Fibroblast of villous mesenchyme (primary cell): ENCODE data around the gene PPP4R4. TPM values are rescaled to one million over a fixed set of nuclear protein-coding genes. Genes with fewer than 3 reads are reported as not detected.
"Not testable (repeated sequence)": the region's sequence is repeated elsewhere in the genome, so short reads cannot be mapped to it uniquely, and the experiment has no call there.

Source experiments
- DNase-seq: peaks from one replicate; pipeline ENCODE4 v3.0.0-alpha.2; 2010; ENCODE audit warnings: low read depth
- H3K4me3 ChIP-seq: 2 replicates; pipeline ENCODE4 v1.5.1; 2011; ENCODE audit warnings: low read depth, mild to moderate bottlenecking, low read length
- total RNA-seq: library from RNA; depleted of rRNA; stranded (reverse); fragments of >200 nt; gene quantifications from 2 replicates; pipeline ENCODE4 v1.2.3, GENCODE V29; 2012
- TF ChIP-seq, protein P1 (sequence below): IDR thresholded peaks from 2 replicates; pipeline ENCODE4 v1.5.1; 2012; ENCODE audit warnings: low read depth, mild to moderate bottlenecking, low read length; ENCODE audit not compliant: insufficient read depth

The PPP4R4 gene
- total RNA-seq, 1 donor, result 0.43 TPM

- TF ChIP-seq, protein P1, sequence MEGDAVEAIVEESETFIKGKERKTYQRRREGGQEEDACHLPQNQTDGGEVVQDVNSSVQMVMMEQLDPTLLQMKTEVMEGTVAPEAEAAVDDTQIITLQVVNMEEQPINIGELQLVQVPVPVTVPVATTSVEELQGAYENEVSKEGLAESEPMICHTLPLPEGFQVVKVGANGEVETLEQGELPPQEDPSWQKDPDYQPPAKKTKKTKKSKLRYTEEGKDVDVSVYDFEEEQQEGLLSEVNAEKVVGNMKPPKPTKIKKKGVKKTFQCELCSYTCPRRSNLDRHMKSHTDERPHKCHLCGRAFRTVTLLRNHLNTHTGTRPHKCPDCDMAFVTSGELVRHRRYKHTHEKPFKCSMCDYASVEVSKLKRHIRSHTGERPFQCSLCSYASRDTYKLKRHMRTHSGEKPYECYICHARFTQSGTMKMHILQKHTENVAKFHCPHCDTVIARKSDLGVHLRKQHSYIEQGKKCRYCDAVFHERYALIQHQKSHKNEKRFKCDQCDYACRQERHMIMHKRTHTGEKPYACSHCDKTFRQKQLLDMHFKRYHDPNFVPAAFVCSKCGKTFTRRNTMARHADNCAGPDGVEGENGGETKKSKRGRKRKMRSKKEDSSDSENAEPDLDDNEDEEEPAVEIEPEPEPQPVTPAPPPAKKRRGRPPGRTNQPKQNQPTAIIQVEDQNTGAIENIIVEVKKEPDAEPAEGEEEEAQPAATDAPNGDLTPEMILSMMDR, result no peak
- no peak overlapping the region for H3K4me3 ChIP-seq
- DNase-seq, result no peak
Measured at GRCh38 chr14:94239406-94239805, 65.3 kb downstream of the PPP4R4 start.

- TF ChIP-seq, protein P1, result no peak
- DNase-seq, result no peak
Measured at GRCh38 chr14:94244182-94244581, 70.1 kb downstream of the PPP4R4 start.

DNA sequence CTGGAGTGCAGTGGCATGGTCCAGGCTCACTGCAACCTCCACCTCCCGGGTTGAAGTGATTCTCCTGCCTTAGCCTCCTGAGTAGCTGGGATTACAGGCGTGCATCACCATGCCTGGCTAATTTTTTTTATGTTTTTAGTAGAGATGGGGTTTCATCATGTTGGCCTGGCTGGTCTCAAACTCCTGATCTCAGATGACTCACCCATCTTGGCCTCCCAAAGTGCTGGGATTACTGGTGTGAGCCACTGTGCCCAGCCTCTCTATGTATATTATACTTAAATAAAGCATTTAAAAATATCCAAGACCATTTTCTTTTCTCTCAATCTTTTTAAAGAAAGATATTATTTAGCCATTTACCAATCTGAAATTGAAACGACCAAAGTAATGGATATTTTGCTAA lies 90.1 kb downstream of the PPP4R4 start:
- H3K4me3 ChIP-seq, DNase-seq: not testable (repeated sequence)

More at GRCh38 chr14:94244182-94244581, 70.1 kb downstream of the PPP4R4 start:
- no peak overlapping the region for H3K4me3 ChIP-seq

GRCh38 chr14:94267352-94267751 lies 93.2 kb downstream of the PPP4R4 start:
- no peak for DNase-seq
- H3K4me3 ChIP-seq, result no peak overlapping the region
- TF ChIP-seq, protein P1, result no peak

GRCh38 chr14:94268582-94268981 lies 94.5 kb downstream of the PPP4R4 start:
- not testable (repeated sequence) for H3K4me3 ChIP-seq, DNase-seq

- TF ChIP-seq, protein P1, result no peak
- H3K4me3 ChIP-seq, result no peak overlapping the region
- DNase-seq, result no peak
Measured at GRCh38 chr14:94269156-94269555, 95.0 kb downstream of the PPP4R4 start.

DNA sequence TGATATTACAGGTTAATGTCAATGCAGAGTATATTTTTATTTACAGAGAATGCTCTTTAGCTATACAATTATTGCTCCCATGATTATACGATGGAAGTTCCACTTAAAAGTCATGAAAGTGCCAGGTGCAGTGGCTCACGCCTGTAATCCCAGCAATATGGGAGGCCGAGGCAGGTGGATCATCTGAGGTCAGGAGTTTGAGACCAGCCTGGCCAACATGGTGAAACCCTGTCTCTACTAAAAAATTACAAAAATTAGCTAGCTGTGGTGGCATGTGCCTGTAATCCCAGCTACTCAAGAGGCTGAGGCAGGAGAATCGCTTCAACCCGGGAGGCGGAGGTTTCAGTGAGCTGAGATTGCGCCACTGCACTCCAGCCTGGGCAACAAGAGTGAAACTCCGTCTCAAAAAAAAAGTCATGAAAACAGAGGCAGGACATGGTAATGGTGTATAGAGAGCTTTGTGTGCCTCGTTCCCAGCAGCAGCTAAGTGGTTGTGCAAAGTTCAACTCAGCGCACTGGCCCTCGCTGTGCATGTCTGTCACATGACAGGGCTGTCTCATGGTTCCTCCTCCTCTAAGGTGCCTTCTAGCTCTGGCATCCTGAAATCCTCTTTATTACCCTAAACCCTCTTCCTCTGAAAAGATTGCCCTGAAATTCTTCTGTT lies 102.9 kb downstream of the PPP4R4 start:
- not testable (repeated sequence) for H3K4me3 ChIP-seq, DNase-seq

- DNase-seq, result no peak
- no peak overlapping the region for H3K4me3 ChIP-seq
- TF ChIP-seq, protein P1, result no peak
Measured at GRCh38 chr14:94278731-94279130, 104.6 kb downstream of the PPP4R4 start.
